ENCODE measurements around the gene TMEM95. TPM values are rescaled to one million over a fixed set of nuclear protein-coding genes. Genes with fewer than 3 reads are reported as not detected.

Gene TMEM95
- polyA plus RNA-seq, 1 donor (not counting 4 experiments of a cell fraction or from before 2014, with no cell fraction given) = not detected

DNA sequence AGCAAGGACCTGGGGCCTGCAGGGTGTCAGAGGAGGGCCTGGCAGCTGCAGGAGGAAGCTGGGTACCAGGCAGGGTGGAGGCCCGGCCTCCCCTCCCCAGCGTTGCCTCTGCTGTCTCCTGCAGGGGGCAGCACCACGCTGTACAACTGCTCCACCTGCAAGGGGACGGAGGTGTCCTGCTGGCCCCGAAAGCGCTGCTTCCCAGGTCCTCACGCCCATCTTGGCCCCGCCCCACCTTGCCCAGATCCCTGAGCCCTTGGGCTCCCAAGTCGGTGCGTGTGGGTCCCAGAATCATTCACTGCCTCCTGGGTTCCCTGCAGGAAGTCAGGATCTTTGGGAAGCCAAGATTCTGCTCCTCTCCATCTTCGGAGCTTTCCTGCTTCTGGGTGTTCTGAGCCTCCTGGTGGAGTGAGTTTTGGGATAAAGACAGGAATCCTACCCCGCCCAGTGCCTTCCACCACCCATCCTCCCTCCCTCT lies 1.2 kb downstream of the TMEM95 start:
- Histone ChIP-seq H3K9ac (ENCODE audit: control insufficient read depth, extremely low read depth, insufficient read depth, low read length) (no peak overlapping the region), H3K4me1 (ENCODE audit: control insufficient read depth, extremely low read depth, insufficient read depth, low read length) (peaks cover 36% of the 10 kb centered on the region), H3K4me2 (ENCODE audit: control insufficient read depth, extremely low read depth, insufficient read depth, low read depth, low read length) (no peak overlapping the region), H3K9me1 (ENCODE audit: control insufficient read depth, extremely low read depth, insufficient read depth, low read length) (no peaks in the 10 kb centered on the region), H3K9me3 (ENCODE audit: control insufficient read depth, low read depth, low read length) (no peaks in the 10 kb centered on the region), H3K4me3 (ENCODE audit: control insufficient read depth in 2 of 3, extremely low read depth in 1 of 3, insufficient read depth in 2 of 3, low read depth in 1 of 3, low read length in 3 of 3) (no peak overlapping the region), H4K20me1 (ENCODE audit: control insufficient read depth, extremely low read depth, insufficient read depth, low read length) (no peaks in the 10 kb centered on the region), H3K27ac (ENCODE audit: control insufficient read depth, insufficient read depth, low read length) (no peak overlapping the region), H2AFZ (ENCODE audit: control insufficient read depth, low read length) (no peak overlapping the region), H3K27me3 (ENCODE audit: control insufficient read depth, extremely low read depth, insufficient read depth, low read length) (no peaks in the 10 kb centered on the region), H3K79me2 (ENCODE audit: control insufficient read depth, insufficient read depth, low read length) (peaks cover 20% of the 10 kb centered on the region), H3K36me3 (ENCODE audit: control insufficient read depth in 2 of 2, extremely low read depth in 1 of 2, insufficient read depth in 2 of 2, low read length in 2 of 2) (no peaks in the 10 kb centered on the region)
- DNase-seq (ENCODE audit: low read depth, low spot score) = peak; percentile 72
- FAIRE-seq = peak; percentile 17
- dilution Hi-C loops (cut with MboI; ENCODE audit: extremely low pct_ligation_motif_present, low sequenced_read_pairs) = no loop called here
- TF ChIP-seq CTCF (optimal IDR thresholded peaks at IDR 0.05 in 1 of 3, IDR thresholded peaks at IDR 0.05 in 1 of 3, conservative IDR thresholded peaks at IDR 0.05 in 1 of 3; ENCODE audit: extremely low read depth in 1 of 3, insufficient read depth in 2 of 3, low read length in 3 of 3) = peak; percentile 82 to 100 (median 98)
- TF ChIP-seq EZH2 (IDR thresholded peaks at IDR 0.05; ENCODE audit: low read length) = no peak

DNA sequence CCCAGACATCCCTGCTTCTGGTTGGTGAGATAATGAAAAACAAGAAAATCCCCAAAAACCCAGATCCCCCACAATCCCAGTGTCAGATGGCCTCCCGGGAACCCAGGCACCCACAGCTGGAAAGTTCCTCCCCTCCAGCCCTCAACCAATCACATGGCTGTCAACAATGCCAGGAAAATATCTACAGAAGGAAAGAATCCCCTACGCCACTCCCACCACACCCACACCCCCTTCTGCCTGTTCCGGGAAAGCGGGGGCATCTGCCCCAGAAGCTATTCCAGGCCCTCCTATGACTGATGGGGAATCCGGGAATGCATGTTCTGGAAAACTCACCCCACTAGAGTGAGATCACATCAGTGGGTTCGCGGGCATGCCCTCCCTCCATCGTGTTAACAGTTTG lies 1.8 kb downstream of the TMEM95 start:
- H3K4me2 ChIP-seq (ENCODE audit: control insufficient read depth, extremely low read depth, insufficient read depth, low read depth, low read length) = no peak overlapping the region
- no peak overlapping the region for H3K4me3 ChIP-seq (ENCODE audit: control insufficient read depth in 2 of 3, extremely low read depth in 1 of 3, insufficient read depth in 2 of 3, low read depth in 1 of 3, low read length in 3 of 3)

More for the DNA sequence above, 1.8 kb downstream of the TMEM95 start:
- FAIRE-seq = no peak
- H3K9ac ChIP-seq (ENCODE audit: control insufficient read depth, extremely low read depth, insufficient read depth, low read length) = no peak overlapping the region
- no peaks in the 10 kb centered on the region for H4K20me1 ChIP-seq (ENCODE audit: control insufficient read depth, extremely low read depth, insufficient read depth, low read length)
- H3K9me1 ChIP-seq (ENCODE audit: control insufficient read depth, extremely low read depth, insufficient read depth, low read length) = no peaks in the 10 kb centered on the region
- H2AFZ ChIP-seq (ENCODE audit: control insufficient read depth, low read length) = no peak overlapping the region
- peaks cover 20% of the 10 kb centered on the region for H3K79me2 ChIP-seq (ENCODE audit: control insufficient read depth, insufficient read depth, low read length)
- no peak overlapping the region for H3K27ac ChIP-seq (ENCODE audit: control insufficient read depth, insufficient read depth, low read length)
- peaks cover 39% of the 10 kb centered on the region for H3K4me1 ChIP-seq (ENCODE audit: control insufficient read depth, extremely low read depth, insufficient read depth, low read length)
- DNase-seq (ENCODE audit: low read depth, low spot score) = no peak
- dilution Hi-C loops (cut with MboI; ENCODE audit: extremely low pct_ligation_motif_present, low sequenced_read_pairs) = no loop called here
- no peaks in the 10 kb centered on the region for H3K27me3 ChIP-seq (ENCODE audit: control insufficient read depth, extremely low read depth, insufficient read depth, low read length)
- no peak for TF ChIP-seq EZH2 (IDR thresholded peaks at IDR 0.05; ENCODE audit: low read length)
- TF ChIP-seq CTCF (optimal IDR thresholded peaks at IDR 0.05 in 1 of 3, IDR thresholded peaks at IDR 0.05 in 1 of 3, conservative IDR thresholded peaks at IDR 0.05 in 1 of 3; ENCODE audit: extremely low read depth in 1 of 3, insufficient read depth in 2 of 3, low read length in 3 of 3) = no peak
- H3K9me3 ChIP-seq (ENCODE audit: control insufficient read depth, low read depth, low read length) = no peaks in the 10 kb centered on the region
- no peaks in the 10 kb centered on the region for H3K36me3 ChIP-seq (ENCODE audit: control insufficient read depth in 2 of 2, extremely low read depth in 1 of 2, insufficient read depth in 2 of 2, low read length in 2 of 2)

All from keratinocyte (primary cell).